Activated T-cell treated with anti-CD3 and anti-CD28 coated beads, Interleukin-2, amount 50 U/mL, for 4 hours (primary cell): ENCODE data around the gene BATF3. TPM values are rescaled to one million over a fixed set of nuclear protein-coding genes. Genes with fewer than 3 reads are reported as not detected.
"Not testable (repeated sequence)": the region's sequence is repeated elsewhere in the genome, so short reads cannot be mapped to it uniquely, and the experiment has no call there.

ENCODE experiments used
- ATAC-seq, 2 donors: fragments of 200-7000 bp; cut with Tn5 transposase; one replicate each; pipeline ENCODE4 v1.10.0; 2021
- DNase-seq: peaks from one replicate; pipeline ENCODE4 v3.0.0-alpha.2; 2020
- H3K27me3 Mint-ChIP-seq: one replicate; pipeline ENCODE4 v1.8.0; 2021; ENCODE audit warnings: low read depth, mixed read lengths
- H3K36me3 Mint-ChIP-seq: one replicate; pipeline ENCODE4 v1.8.0; 2022; ENCODE audit warnings: mixed read lengths; ENCODE audit not compliant: insufficient read depth
- H3K4me1 Mint-ChIP-seq: one replicate; pipeline ENCODE4 v1.8.0; 2021; ENCODE audit warnings: low read depth, mixed read lengths
- H3K4me3 Mint-ChIP-seq: one replicate; pipeline ENCODE4 v1.8.0; 2021; ENCODE audit warnings: mild to moderate bottlenecking, moderate library complexity, mixed read lengths
- H3K9me3 Mint-ChIP-seq: one replicate; pipeline ENCODE4 v1.8.0; 2021; ENCODE audit warnings: mixed read lengths
- total RNA-seq, 3 donors: library from RNA; stranded (reverse); gene quantifications; one replicate each; pipeline ENCODE4 v1.2.1, GENCODE V29; 2021

BATF3 gene
- total RNA-seq, 3 donors from 2014 or later: 54.2 to 75.8 (median 64.8) TPM

GRCh38 chr1:212667223-212668139 lies 32.2 kb downstream of the BATF3 start:
- no peaks in the 10 kb centered on the region for H3K36me3 Mint-ChIP-seq
- H3K4me1 Mint-ChIP-seq: peaks cover 8% of the 10 kb centered on the region
- ATAC-seq: no peak
- H3K4me3 Mint-ChIP-seq: no peak overlapping the region
- no peaks in the 10 kb centered on the region for H3K9me3 Mint-ChIP-seq
- DNase-seq: no peak
- peaks cover 6% of the 10 kb centered on the region for H3K27me3 Mint-ChIP-seq

- no peaks in the 10 kb centered on the region for H3K9me3 Mint-ChIP-seq
- H3K36me3 Mint-ChIP-seq: no peaks in the 10 kb centered on the region
- H3K27me3 Mint-ChIP-seq: peaks cover 6% of the 10 kb centered on the region
- no peak overlapping the region for H3K4me3 Mint-ChIP-seq
- DNase-seq (no peak), ATAC-seq (no peak)
- peaks cover 8% of the 10 kb centered on the region for H3K4me1 Mint-ChIP-seq
These were observed 33.4 kb downstream of the BATF3 start for GRCh38 chr1:212666116-212666775.

- no peaks in the 10 kb centered on the region for H3K36me3 Mint-ChIP-seq
- H3K4me1 Mint-ChIP-seq: peaks cover 8% of the 10 kb centered on the region
- peak; percentile 76 for DNase-seq
- H3K4me3 Mint-ChIP-seq: peak overlapping the region; percentile 46
- peaks cover 6% of the 10 kb centered on the region for H3K27me3 Mint-ChIP-seq
- H3K9me3 Mint-ChIP-seq: no peaks in the 10 kb centered on the region
- peak; percentile 96 to 98 for ATAC-seq
These were observed 34.2 kb downstream of the BATF3 start for GRCh38 chr1:212665241-212666115.

GRCh38 chr1:212664409-212665199 lies 35.0 kb downstream of the BATF3 start:
- DNase-seq (no peak), ATAC-seq (no peak)
- Mint-ChIP-seq H3K4me3 (no peak overlapping the region), H3K36me3 (no peaks in the 10 kb centered on the region), H3K27me3 (no peaks in the 10 kb centered on the region), H3K4me1 (peaks cover 8% of the 10 kb centered on the region), H3K9me3 (no peaks in the 10 kb centered on the region)

GRCh38 chr1:212658250-212658649 lies 41.4 kb downstream of the BATF3 start:
- not testable (repeated sequence) for H3K4me3 Mint-ChIP-seq, DNase-seq, H3K9me3 Mint-ChIP-seq, H3K4me1 Mint-ChIP-seq, H3K36me3 Mint-ChIP-seq, ATAC-seq
- H3K27me3 Mint-ChIP-seq: peaks cover 20% of the 10 kb centered on the region

GRCh38 chr1:212656730-212657129 lies 42.9 kb downstream of the BATF3 start:
- H3K36me3 Mint-ChIP-seq: no peaks in the 10 kb centered on the region
- no peaks in the 10 kb centered on the region for H3K4me1 Mint-ChIP-seq
- peaks cover 20% of the 10 kb centered on the region for H3K27me3 Mint-ChIP-seq
- ATAC-seq (no peak), DNase-seq (no peak)
- H3K9me3 Mint-ChIP-seq: no peaks in the 10 kb centered on the region
- no peak overlapping the region for H3K4me3 Mint-ChIP-seq

GRCh38 chr1:212655668-212656440 lies 43.8 kb downstream of the BATF3 start:
- H3K27me3 Mint-ChIP-seq: peaks cover 20% of the 10 kb centered on the region
- H3K9me3 Mint-ChIP-seq: no peaks in the 10 kb centered on the region
- no peaks in the 10 kb centered on the region for H3K36me3 Mint-ChIP-seq
- DNase-seq (no peak), ATAC-seq (no peak)
- no peak overlapping the region for H3K4me3 Mint-ChIP-seq
- no peaks in the 10 kb centered on the region for H3K4me1 Mint-ChIP-seq

- H3K4me3 Mint-ChIP-seq: no peak overlapping the region
- no peaks in the 10 kb centered on the region for H3K4me1 Mint-ChIP-seq
- no peaks in the 10 kb centered on the region for H3K36me3 Mint-ChIP-seq
- H3K9me3 Mint-ChIP-seq: no peaks in the 10 kb centered on the region
- no peak for ATAC-seq
- no peak for DNase-seq
- peaks cover 16% of the 10 kb centered on the region for H3K27me3 Mint-ChIP-seq
These were observed 47.0 kb downstream of the BATF3 start for GRCh38 chr1:212652609-212653008.

- Mint-ChIP-seq H3K36me3 (no peaks in the 10 kb centered on the region), H3K9me3 (no peaks in the 10 kb centered on the region), H3K4me1 (no peaks in the 10 kb centered on the region), H3K27me3 (peaks cover 11% of the 10 kb centered on the region), H3K4me3 (no peak overlapping the region)
- ATAC-seq: no peak
- no peak for DNase-seq
These were observed 47.7 kb downstream of the BATF3 start for GRCh38 chr1:212651977-212652376.

- H3K4me3 Mint-ChIP-seq: no peak overlapping the region
- no peak for DNase-seq
These were observed 48.1 kb downstream of the BATF3 start for GRCh38 chr1:212651521-212651920.

GRCh38 chr1:212650228-212650627 lies 49.4 kb downstream of the BATF3 start:
- Mint-ChIP-seq H3K9me3 (no peaks in the 10 kb centered on the region), H3K4me1 (no peaks in the 10 kb centered on the region), H3K36me3 (no peaks in the 10 kb centered on the region), H3K27me3 (peaks cover 11% of the 10 kb centered on the region), H3K4me3 (no peak overlapping the region)
- no peak for ATAC-seq
- DNase-seq: no peak

More at GRCh38 chr1:212651521-212651920, 48.1 kb downstream of the BATF3 start:
- H3K36me3 Mint-ChIP-seq: no peaks in the 10 kb centered on the region
- ATAC-seq: no peak
- H3K27me3 Mint-ChIP-seq: peaks cover 11% of the 10 kb centered on the region
- no peaks in the 10 kb centered on the region for H3K9me3 Mint-ChIP-seq
- H3K4me1 Mint-ChIP-seq: no peaks in the 10 kb centered on the region

- Mint-ChIP-seq H3K4me3 (no peak overlapping the region), H3K4me1 (no peaks in the 10 kb centered on the region), H3K36me3 (no peaks in the 10 kb centered on the region), H3K9me3 (no peaks in the 10 kb centered on the region), H3K27me3 (peaks cover 4% of the 10 kb centered on the region)
- ATAC-seq: no peak
- no peak for DNase-seq
These were observed 50.6 kb downstream of the BATF3 start for GRCh38 chr1:212649020-212649419.

GRCh38 chr1:212648431-212648830 lies 51.2 kb downstream of the BATF3 start:
- Mint-ChIP-seq H3K9me3 (no peaks in the 10 kb centered on the region), H3K36me3 (no peaks in the 10 kb centered on the region), H3K4me3 (no peak overlapping the region), H3K27me3 (no peaks in the 10 kb centered on the region), H3K4me1 (no peaks in the 10 kb centered on the region)
- DNase-seq: no peak
- ATAC-seq: no peak
